OCI-LY3 (cell line): ENCODE data around the gene RING1.

ENCODE experiments used
- CTCF ChIP-seq: fragments of 200-600, 300-600 bp; sonication (generic); IDR thresholded peaks from 2 replicates; pipeline ENCODE4 v1.5.1; 2014; ENCODE audit warnings: antibody characterized with exemption, low read length, low read depth
- EZH2phosphoT487 ChIP-seq: fragments of 200-600 bp; shearing (Covaris generic); IDR thresholded peaks from 2 replicates; pipeline ENCODE4 v1.6.1; 2018; ENCODE audit warnings: antibody characterized with exemption, mixed run types, low read depth

DNA sequence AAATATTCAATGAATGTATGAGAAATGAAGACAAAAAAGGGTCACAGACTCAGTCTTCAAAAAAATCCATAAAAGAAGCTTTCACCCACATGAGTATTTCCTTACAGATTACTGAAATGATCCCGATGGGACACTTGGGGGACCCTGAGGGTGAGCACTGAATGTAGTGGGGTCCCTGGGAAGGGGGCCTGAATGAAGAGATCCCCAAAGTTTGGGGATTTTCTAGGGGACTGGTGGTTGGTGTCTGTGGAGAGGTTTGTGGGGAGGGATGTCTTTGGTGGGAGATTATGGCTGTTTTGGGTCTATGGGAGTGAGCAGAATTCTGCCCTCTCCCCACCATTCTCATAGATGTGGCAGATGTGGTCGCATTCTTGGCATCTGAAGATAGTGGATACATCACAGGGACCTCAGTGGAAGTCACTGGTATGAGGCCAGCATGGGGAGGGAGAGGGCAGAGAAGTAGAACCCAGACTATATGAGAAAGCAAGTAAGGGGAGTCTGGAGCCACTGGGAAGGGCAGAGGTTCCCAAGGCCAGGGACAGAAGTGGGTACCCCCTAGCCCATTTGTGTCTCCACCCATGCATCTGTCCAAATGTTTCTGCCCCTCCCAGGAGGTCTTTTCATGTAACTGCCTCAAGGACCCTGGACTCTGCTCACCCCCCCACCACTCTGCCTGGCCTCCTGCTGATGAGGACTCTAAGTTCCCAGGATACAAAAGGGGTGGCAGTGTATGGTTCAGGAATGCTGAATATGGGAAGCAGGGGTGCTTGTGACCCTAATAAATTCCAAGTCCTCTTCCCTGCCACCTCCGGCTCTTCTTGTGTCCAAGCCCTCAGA, 2.1 kb upstream of the RING1 start:
- TF ChIP-seq CTCF (no peak), EZH2phosphoT487 (no peak)
